ENCODE data around the gene SLC19A1.
"Not testable (repeated sequence)": the region's sequence is repeated elsewhere in the genome, so short reads cannot be mapped to it uniquely, and the experiment has no call there.

The SLC19A1 gene

DNA sequence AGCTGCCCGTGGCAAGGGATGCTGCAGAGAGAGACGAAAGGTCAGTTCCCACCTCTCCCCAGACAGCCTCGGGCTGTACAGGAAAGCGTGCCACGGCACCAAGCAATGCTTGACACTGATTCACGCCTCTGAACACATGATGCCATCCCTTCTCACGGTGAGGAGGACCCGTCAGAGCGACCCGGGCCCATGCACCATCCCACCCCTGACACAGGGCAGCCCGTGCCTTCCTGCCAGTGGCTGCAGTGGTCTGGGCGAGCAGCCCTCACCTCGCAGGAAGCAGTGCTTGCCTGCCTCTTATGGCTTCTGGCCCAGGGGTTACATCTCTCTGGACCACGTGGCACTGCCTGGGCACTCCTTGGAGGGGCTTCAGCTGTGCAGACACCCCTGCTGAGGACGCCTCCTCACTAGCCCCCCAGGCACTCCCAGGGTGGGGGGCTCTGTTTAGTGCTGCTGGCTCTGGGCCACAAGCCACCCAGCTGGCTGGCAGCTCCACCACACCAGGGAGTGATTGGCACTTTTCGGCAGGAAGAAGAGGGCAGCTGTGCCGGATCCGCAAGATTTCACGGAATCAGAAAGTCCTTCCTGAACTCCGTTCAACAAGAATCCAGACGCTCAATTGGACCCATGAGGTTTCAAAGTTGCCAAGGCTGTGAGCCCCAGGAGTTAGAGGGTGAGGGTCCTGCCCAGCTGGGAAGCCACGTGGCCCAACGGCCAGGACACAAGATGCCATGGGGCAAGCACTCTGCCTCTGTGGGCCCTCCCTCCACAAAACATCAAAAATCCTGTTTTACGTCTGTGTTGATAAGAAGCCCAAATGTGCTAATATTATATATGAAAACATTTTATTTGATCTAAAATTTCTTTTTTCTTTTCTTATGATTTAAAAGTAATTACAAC, 34.8 kb upstream of the SLC19A1 start:
- no peak for DNase-seq

GRCh38 chr21:45575993-45576837, 34.0 kb upstream of the SLC19A1 start:
- no peak for DNase-seq

DNA sequence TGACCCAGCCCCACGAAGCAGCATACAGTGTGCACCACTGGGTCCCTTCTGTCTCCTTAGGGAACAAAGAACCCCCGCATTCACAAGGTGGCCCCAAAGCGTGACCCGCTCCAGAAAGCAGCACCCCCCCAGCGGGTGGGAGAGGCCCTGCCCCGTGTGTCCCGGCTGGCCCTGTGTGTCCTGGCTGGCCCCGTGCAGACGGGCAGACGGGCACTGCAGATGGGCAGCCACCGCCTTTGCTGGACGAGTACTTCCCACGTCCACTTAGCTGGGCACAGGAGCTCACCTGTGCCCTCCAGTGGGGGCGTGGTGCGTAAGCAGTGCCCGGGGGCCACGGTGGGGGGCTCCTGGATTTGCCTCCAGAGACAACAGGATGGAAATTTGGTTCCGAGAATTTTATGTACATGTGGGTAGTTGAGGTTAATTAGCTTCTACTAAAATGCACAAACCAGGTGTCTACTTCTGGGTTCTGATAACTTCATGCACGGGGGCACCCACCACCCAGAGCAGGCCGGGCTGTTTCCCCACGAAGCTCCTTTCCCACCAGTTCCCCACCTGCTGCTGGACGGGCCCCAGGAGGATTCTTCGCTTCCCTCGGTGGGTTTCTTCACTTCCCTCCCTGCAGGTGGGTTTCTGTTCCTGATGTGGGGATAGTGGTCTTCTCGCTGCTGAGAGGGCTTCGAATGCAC, 33.2 kb upstream of the SLC19A1 start:
- DNase-seq: no peak

DNA sequence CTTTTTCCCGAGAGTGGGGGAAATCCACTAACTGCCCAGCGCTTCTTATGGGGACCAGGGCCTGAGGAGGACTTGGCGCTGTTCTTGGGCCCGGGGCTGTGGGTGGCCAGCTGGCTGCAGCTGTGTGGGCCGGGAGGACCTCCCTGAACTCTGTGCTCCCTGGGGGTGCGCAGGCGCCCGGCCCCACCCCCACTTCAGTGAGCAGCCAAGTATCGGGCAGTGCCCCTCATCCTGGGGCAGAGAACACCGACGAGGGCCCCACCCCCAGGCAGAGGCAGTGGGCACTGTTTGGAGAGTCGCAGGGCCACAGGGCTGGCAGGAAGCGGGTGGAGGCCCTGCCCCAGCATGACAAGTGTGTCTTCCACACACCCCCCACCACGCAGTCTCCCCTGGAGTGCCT, 32.5 kb upstream of the SLC19A1 start:
- DNase-seq: no peak

DNA sequence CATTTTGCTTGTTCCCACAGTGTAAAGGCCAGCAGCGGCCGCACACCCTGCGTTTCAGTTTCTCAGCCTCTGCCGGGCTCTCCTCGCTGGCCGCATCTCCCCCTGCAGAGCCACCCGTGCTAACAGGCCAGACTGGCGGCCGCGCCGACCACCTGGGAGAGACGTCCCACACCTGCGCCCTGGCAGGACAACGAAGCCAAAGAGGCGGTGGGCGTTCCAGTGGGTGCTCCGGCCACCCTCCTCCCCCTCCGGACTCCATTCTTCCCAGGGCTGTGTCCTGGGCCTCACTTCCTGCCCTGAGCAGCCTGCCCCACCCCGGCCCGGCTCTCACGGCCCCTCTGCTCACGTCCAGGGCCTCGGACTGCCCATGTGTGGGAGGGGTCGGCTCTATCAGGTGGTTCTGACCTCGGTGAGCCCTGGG, 31.9 kb upstream of the SLC19A1 start:
- no peak for DNase-seq

DNA sequence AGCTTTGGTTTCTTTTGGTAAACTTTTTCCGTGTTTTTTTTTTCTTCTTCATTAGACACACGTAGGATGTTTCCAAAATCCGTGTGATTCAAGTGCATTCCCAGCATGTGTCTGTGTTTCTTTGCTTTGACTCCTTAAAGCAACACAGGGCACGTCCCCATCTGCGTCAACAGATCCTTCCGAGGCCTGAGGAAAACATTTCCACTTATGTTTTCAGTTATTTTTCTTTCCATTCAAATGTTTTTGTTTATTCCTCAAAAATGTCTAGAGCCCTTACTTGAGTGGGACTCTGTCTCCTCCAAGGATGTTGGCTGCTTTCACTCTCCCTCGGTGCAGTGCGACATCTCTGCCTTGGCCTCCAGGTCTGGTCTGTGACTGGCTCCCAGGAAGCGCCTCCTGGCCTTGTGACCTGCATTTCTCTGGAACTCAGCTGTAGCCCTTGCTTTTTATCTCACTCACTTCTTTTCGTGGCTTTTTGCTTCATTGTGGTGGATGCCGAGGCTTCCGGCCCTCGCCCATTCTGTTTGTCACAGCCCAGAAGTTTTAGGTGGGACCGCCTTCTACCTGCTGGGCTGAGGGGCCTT, 31.3 kb upstream of the SLC19A1 start:
- DNase-seq: no peak

DNA sequence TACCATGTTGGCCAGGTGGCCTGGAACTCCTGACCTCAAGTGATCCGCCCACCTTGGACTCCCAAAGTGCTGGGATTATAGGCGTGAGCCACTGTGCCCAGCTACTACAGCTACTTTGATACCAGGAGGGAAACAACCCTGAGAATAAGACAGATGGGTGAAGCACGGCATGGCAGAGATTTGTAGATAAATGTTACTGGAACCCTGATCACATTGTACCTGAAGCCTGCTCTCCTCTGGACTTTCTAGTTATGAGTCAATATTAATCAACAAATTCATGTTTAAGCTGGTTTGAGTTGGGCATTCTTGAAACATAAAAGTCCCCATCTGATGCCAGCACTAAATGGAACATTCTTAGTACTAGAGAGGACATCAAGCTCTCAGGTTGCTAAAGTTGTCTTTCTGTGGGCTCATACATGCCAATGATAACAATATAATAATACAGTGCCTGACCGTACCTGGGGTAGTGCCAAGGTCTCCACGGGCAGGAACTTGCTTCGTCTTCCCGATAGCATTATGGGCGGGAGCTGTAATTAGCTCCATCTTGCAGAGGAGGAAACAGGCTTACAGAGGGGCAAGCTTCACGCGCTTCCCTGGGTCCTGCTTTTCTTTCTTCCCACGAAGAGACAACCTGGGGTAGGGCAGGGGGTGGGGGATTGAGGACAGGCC, 30.7 kb upstream of the SLC19A1 start:
- DNase-seq: no peak

DNA sequence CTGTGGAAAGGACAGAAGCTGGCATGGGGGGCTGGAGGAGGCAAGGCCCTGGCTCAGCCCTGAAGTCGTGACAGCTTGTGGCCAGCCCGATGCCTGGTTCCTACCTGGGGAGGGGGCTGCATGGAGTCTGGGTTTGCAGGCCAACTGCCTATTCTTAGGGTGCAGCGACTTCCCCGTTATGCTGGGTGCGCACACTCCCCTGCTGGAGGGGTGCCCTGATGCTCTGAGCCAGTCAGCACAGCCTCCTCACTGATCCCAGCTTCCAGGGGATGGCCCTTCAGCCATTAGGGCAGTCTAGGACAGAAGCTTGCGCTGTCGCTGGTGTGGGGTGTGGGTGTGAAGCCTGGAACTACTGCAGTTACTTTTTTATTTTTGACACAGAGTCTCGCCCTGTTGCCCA, 30.0 kb upstream of the SLC19A1 start:
- no peak for DNase-seq

DNA sequence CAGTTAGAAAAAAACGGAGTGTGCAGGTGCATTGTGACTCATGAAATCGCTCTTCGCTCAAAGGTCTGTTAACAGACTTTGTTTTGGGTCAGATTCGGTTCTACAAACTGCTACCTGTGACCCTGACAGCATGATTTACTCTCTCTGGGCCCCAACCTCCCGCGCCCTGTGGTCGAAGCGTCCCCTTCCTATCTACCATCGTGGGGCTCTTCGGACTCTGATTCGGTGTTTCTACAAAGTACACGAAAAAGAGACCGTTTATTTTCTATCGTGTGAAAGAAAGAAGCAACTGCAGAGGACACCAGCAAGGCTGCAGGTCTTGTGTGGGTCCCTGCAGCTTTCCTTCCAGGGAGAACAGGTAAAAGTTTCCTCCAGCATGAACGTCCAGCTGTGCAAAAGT, 29.4 kb upstream of the SLC19A1 start:
- DNase-seq: no peak

- DNase-seq: no peak
These were observed 28.8 kb upstream of the SLC19A1 start for GRCh38 chr21:45570826-45571601.

DNA sequence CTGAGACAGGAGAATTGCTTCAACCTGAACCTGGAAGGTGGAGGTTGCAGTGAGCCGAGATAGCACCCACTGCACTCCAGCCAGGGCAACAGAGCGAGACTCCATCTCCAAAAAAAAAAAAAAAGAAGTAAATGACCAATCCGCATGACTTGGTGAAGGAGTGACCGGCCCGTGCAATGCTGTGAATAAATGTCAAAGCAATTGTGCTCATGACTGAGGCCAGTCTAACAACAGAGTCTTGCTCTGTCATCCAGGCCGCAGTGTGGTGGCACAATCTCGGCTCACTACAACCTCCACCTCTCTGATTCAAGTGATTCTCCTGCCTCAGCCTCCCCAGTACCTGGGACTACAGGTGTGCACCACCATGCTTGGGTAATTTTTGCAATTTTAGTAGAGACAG, 27.8 kb upstream of the SLC19A1 start:
- no peak for DNase-seq

GRCh38 chr21:45568383-45568782, 26.1 kb upstream of the SLC19A1 start:
- no peak for DNase-seq

DNA sequence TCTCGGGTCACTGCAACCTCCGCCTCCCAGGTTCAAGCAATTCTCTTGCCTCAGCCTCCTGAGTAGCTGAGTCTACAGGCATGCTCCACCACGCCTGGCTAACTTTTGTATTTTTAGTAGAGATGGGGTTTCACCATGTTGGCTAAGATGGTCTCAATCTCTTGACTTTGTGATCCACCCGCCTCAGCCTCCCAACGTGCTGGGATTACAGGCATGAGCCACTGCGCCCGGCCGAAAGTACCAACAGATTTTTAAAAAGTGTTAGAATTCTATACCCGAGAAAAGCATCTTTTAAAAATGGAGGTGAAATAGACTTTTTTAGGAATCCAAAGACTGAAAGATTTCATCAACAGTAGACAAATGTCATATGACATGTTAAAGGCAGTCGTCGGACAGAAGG, 21.9 kb upstream of the SLC19A1 start:
- not testable (repeated sequence) for DNase-seq

DNA sequence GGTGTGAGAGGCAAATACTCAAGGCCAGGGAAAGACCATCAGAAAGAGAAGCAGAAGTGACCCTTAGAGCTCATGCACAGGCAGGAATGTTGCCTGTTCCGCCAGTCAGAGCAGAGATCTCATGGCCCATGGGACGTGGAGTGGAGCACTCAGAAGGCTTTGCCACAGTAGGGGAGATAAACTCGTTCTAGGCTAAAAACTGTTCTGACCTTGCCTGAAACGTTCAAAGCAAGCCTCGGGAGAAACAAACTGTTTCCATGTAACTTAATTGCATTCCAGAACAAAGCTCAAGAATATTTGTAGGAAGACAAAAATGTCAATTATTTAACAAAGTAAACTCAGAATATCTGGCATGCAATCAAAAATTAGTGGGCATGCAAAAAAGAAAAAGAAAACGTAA, 20.7 kb upstream of the SLC19A1 start:
- DNase-seq: no peak

DNA sequence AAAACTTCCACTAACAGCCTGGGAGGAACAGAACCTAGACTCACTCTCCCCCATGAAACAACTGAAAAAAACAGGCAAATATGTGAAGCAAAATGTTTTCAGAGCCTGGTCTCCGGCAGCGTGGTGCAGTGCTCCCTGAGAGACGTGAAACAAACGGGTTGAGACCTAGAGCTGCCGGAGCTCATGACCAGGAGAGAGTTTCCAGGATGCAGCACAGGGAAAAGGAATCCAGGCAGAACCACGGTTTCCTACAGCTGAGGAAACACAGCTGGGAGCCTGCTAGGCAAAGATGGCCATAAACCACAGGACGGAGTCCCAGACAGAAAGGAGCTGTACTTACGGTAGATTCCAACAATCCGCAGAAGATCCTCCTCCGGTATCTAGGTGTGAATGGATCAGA, 20.2 kb upstream of the SLC19A1 start:
- DNase-seq: peak; percentile 8

GRCh38 chr21:45561241-45561640, 19.0 kb upstream of the SLC19A1 start:
- not testable (repeated sequence) for DNase-seq

- no peak for DNase-seq
These were observed 18.1 kb upstream of the SLC19A1 start for GRCh38 chr21:45560106-45561021.

GRCh38 chr21:45559216-45560105, 17.2 kb upstream of the SLC19A1 start:
- DNase-seq: no peak

DNA sequence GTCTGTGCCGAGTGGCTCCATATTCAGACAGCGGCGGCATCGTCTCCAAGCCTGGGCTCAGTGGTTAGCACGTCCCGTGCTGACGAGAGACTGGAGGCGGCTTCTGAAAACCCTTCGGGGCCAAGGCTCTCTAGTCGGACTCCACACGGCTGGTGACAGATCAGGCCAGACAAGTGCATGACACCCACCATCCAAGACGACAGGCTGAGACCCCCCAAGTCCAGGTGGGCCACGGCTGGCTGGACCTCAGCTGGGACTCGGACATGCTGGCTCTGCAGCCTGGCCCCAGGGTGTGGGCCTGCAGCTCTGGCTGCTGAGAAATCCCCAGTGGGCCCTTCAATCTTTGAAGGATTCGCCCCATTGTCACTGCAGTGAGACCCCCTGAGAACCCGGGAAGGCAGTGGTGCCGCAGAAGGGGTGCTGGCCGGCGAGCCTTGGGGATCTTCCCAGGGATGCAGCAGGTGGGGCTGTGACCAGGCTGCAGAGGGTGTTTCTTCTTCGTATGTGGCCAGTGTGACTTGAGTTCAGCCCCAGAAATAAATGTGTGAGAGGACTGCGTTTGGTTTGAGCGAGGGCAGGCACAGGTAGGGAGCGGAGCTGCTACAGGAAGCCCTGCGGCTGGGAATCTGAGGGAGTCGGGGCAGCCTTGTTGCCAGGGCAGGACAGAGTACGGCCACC, 15.9 kb upstream of the SLC19A1 start:
- no peak for DNase-seq

All from DMS79 treated with DMSO at 0.1 percent for 48 hours (cell line).